Right lobe of liver (tissue), 4 donors: ENCODE data around the gene CERS5.

Experiments
- POLR2A ChIP-seq: fragments of 450-650 bp; IDR thresholded peaks from one replicate; pipeline ENCODE4 v1.6.1; 2017; ENCODE audit warnings: antibody characterized with exemption, mild to moderate bottlenecking
- TF ChIP-seq, protein P1 (sequence below), 4 donors: fragments of 200-600 bp in 3 of 4; fragments of 450-650 bp in 1 of 4; IDR thresholded peaks; one replicate each; pipeline versions ENCODE4 v1.5.1 to v1.8.0; 2016 to 2022; ENCODE audit warnings: antibody characterized with exemption in 4 of 4, mild to moderate bottlenecking in 2 of 4
- donor health status: DM: no; HTN: no; CAD: no.
- donor health status: DM: no; HTN: no; CAD: no.
- donor health status: DM: no; HTN: yes; CAD: no.

DNA sequence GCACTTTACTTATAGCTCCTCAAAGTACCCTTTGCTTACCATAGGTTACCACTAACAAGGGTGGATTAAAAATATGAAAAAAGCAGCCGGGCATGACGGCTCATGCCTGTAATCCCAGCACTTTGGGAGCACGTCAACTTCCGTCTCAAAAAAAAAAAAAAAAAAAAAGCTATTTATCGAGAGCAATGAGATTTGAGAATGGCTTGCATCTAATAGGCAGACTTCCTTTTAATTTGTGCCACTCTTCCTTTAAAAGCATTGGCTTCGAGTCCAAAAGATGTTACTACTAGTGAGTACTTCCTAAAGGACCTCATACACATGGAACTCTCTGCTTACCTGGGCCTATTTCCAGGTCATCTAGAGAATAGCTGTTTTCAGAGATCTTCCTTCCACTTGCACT lies 38.5 kb upstream of the CERS5 start:
- TF ChIP-seq, protein P1, sequence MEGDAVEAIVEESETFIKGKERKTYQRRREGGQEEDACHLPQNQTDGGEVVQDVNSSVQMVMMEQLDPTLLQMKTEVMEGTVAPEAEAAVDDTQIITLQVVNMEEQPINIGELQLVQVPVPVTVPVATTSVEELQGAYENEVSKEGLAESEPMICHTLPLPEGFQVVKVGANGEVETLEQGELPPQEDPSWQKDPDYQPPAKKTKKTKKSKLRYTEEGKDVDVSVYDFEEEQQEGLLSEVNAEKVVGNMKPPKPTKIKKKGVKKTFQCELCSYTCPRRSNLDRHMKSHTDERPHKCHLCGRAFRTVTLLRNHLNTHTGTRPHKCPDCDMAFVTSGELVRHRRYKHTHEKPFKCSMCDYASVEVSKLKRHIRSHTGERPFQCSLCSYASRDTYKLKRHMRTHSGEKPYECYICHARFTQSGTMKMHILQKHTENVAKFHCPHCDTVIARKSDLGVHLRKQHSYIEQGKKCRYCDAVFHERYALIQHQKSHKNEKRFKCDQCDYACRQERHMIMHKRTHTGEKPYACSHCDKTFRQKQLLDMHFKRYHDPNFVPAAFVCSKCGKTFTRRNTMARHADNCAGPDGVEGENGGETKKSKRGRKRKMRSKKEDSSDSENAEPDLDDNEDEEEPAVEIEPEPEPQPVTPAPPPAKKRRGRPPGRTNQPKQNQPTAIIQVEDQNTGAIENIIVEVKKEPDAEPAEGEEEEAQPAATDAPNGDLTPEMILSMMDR (IDR thresholded peaks at IDR 0.05): no peak
- TF ChIP-seq POLR2A: no peak
